NB4 (cell line): ENCODE results near the gene LILRB2.
"Not testable (repeated sequence)": the region's sequence is repeated elsewhere in the genome, so short reads cannot be mapped to it uniquely, and the experiment has no call there.

ENCODE experiments used
- DNase-seq: peaks from one replicate; pipeline ENCODE4 v3.0.0; 2010; ENCODE audit warnings: low read depth
- H3K4me3 ChIP-seq: one replicate; pipeline ENCODE4 v1.5.1; 2011; ENCODE audit warnings: mild to moderate bottlenecking, low read depth, low read length, moderate library complexity
- CTCF ChIP-seq: IDR thresholded peaks from one replicate; pipeline ENCODE4 v1.5.1; 2012; ENCODE audit warnings: low read depth, low read length
- MAX ChIP-seq: IDR thresholded peaks from 2 replicates; pipeline ENCODE4 v1.6.1; 2011; ENCODE audit warnings: low read depth, low read length
- MYC ChIP-seq: IDR thresholded peaks from 2 replicates; pipeline ENCODE4 v1.6.1; 2011; ENCODE audit warnings: low read depth, low read length
- POLR2A ChIP-seq: IDR thresholded peaks from 2 replicates; pipeline ENCODE4 v1.6.1; 2011; ENCODE audit warnings: mild to moderate bottlenecking; ENCODE audit not compliant: insufficient read length; ENCODE audit errors: extremely low read depth

The LILRB2 gene

GRCh38 chr19:54242234-54242633 is 38.7 kb downstream of the LILRB2 start:
- not testable (repeated sequence) for H3K4me3 ChIP-seq, DNase-seq

DNA sequence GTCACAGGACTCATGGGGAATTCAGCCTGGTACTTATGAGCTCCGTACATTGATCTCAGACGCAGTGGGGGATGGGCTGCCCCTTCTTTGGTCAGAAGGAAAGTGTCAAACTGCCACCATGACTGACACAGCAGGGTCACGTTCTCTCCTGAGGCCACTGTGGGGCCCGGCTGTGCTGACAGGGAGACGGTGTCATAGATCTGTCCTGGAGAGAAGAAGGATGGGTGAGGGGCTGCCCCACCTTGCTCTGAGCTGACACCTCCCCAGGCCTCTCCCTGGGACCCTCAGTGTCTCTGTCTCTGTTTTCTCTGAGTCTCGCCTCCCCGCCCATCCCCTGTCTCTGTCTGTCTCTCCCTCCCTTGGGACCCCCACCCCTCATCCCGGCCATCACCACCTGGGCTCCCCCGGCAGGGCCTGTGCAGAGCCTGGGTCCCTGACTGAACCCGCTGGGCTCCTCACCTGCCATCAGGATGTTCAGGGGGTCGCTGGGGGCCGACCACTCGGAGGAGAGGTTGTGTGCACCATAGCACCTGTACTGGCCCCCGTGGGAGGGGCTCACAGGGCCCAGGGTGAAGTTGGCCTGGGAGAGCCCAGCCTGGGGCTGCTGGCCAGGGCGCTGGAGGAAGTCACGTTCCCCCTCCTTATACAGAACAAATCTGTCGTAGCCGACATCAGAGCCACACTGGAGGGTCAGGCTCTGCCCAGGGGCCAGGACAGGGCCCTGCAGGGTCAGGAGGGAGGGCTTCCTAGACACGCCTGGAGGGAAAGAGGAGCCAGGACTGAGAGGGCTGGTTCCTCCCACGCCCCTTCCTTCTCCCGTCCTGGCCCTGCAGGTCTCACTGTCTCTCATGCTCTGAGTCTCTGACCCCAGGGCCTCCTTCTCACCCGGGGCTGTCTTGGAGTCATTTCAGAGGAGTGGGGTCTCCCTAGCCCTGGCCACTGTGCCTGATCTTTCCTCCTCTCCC is 40.3 kb downstream of the LILRB2 start:
- H3K4me3 ChIP-seq, DNase-seq: not testable (repeated sequence)

- H3K4me3 ChIP-seq, DNase-seq: not testable (repeated sequence)
Measured at GRCh38 chr19:54239491-54240371, 41.2 kb downstream of the LILRB2 start.

- TF ChIP-seq POLR2A (no peak), MYC (no peak), CTCF (no peak), MAX (no peak)
- no peak for DNase-seq
- no peak overlapping the region for H3K4me3 ChIP-seq
Measured at GRCh38 chr19:54233941-54234340, 47.0 kb downstream of the LILRB2 start.

DNA sequence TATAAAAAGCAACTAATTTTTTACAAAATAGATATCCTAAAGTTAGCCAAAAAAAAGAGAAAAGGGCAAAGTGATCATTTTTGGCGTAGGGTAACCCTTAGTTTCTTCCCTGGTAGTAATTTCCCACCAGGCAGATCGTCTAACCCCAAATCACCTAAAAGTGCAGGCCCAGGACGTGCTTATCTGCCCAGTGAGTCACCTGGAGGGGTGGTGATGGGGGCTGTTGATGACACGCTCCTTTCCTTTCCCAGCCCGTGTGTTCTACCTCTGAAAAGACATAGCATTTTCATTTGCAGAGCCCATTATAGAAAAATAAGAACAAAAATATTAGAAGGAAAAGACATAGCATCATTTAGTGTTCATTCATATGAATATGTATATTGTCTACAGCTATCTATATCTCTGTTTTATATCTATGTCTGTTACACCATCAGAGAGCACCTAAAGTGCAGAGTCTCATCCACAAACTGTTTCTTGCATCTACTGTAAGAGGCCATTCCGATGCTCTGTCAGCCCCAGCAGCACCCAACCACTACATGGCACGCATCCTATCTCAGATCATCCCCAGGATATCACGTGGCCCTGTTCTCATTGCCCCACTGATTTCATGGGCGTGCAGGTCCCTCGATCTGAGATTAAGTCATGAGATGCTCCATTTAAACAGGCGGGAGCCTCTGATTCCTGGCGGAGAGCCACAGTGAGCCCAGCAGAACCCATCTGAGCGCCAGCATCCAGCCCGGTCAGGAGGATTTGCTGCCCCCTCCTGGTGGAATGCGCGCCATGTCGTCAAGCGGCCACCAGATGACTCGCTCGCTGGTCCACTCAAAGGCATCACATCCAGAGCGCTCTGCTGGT is 49.6 kb downstream of the LILRB2 start:
- peak; percentile 67 for DNase-seq
- no peak for TF ChIP-seq POLR2A
- peak; percentile 15; the same call in 1 of the 2 replicates for TF ChIP-seq MAX
- peak; percentile 67 for TF ChIP-seq CTCF
- no peak overlapping the region for H3K4me3 ChIP-seq

- TF ChIP-seq MAX (no peak), POLR2A (no peak), MYC (no peak), CTCF (no peak)
- DNase-seq: no peak
- H3K4me3 ChIP-seq: no peak overlapping the region
Measured at GRCh38 chr19:54230031-54230430, 50.9 kb downstream of the LILRB2 start.

DNA sequence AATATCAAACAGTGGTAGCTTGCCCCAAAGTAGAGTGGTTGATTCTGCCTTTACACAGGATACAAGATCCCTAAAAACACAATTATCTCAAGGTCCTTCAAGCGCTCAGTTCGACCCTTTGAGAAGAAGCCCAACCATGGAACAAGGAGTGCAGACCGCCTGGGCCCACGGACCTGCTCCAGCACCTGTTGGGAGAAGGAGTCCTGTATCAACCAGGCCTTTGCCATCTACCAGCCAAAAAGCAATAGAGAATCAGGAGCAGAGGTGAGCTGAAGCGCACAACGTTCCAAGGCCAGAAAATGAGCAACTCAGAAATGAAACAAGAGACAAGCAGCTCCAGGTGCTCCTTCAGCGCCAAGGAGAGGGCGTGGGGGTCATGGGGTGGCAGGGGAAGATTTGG is 51.8 kb downstream of the LILRB2 start:
- DNase-seq: no peak
- no peak overlapping the region for H3K4me3 ChIP-seq
- TF ChIP-seq MAX (no peak), MYC (no peak), POLR2A (no peak), CTCF (no peak)

GRCh38 chr19:54224619-54225018 is 56.3 kb downstream of the LILRB2 start:
- not testable (repeated sequence) for H3K4me3 ChIP-seq, DNase-seq

DNA sequence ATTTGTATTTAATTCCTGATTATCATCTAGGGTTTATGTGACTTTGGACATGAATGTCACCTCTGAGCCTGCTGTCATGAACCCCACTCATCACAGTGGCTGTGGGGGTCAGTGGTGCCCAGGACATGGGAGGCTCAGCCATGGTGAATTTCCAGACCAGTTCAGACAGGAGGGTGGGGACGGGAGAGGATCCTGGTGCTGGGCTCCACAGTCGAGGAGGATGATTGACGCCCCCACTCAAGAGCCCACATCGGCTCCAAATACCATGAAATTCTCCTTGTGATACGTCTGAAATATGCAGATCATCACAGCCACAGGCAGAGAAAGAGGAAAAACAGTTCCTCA is 57.0 kb downstream of the LILRB2 start:
- not testable (repeated sequence) for H3K4me3 ChIP-seq, DNase-seq
